H1 (cell line): ENCODE data around the gene PWP1. TPM values are rescaled to one million over a fixed set of nuclear protein-coding genes. Genes with fewer than 3 reads are reported as not detected.

Source experiments
- BCL11A ChIP-seq, 2 experiments: IDR thresholded peaks; one replicate each; pipeline ENCODE4 v1.6.1; 2011; ENCODE audit warnings: low read depth in 2 of 2, low read length in 2 of 2, mild to moderate bottlenecking in 2 of 2
- CHD1 ChIP-seq: IDR thresholded peaks from 2 replicates; pipeline ENCODE4 v1.6.1; 2012; ENCODE audit warnings: low read depth, low read length, improper control_type of control experiment
- CREB1 ChIP-seq: IDR thresholded peaks from 2 replicates; pipeline ENCODE4 v1.6.1; 2012; ENCODE audit warnings: inconsistent platforms
- EGR1 ChIP-seq: IDR thresholded peaks from 2 replicates; pipeline ENCODE4 v1.6.1; 2011; ENCODE audit warnings: low read depth, low read length, borderline replicate concordance
- GABPA ChIP-seq: IDR thresholded peaks from 2 replicates; pipeline ENCODE4 v1.6.1; 2011; ENCODE audit warnings: mild to moderate bottlenecking, low read length, moderate library complexity, borderline replicate concordance; ENCODE audit not compliant: insufficient read depth
- HDAC6 ChIP-seq: IDR thresholded peaks from one replicate; pipeline ENCODE4 v1.7.1; 2012; ENCODE audit warnings: low read depth, mild to moderate bottlenecking, inconsistent platforms, low read length, moderate library complexity
- KDM1A ChIP-seq: fragments of 200-600, 300-600 bp; sonication (generic); IDR thresholded peaks from 2 replicates; pipeline ENCODE4 v1.7.1; 2016; ENCODE audit warnings: mild to moderate bottlenecking, low read length, borderline replicate concordance
- MAFK ChIP-seq: IDR thresholded peaks from 2 replicates; pipeline ENCODE4 v1.6.1; 2012; ENCODE audit warnings: low read depth, mild to moderate bottlenecking, improper control_type of control experiment, low read length
- RBBP5 ChIP-seq: IDR thresholded peaks from 2 replicates; pipeline ENCODE4 v1.7.1; 2012; ENCODE audit warnings: low read depth, mild to moderate bottlenecking, inconsistent platforms, low read length, moderate library complexity, borderline replicate concordance
- SAP30 ChIP-seq: fragments of 300-600 bp; sonication (generic); IDR thresholded peaks from 2 replicates; pipeline ENCODE4 v1.7.1; 2012; ENCODE audit warnings: low read length, moderate library complexity, mild to moderate bottlenecking, inconsistent platforms; ENCODE audit not compliant: insufficient read depth, insufficient replicate concordance
- polyA plus RNA-seq, 7 experiments: library from polyadenylated mRNA; depleted of rRNA in 3 of 7; stranded (reverse) in 5 of 7; unstranded in 2 of 7; fragments of >200 nt in 5 of 7; fragments of 200-250 nt in 2 of 7; gene quantifications; 1 replicate in 5 of 7; 2 replicates in 1 of 7; 4 replicates in 1 of 7; pipeline versions ENCODE4 v1.2.1 to v1.2.3, GENCODE V29; 2011 to 2013; ENCODE audit warnings: missing spikeins in 2 of 7, mixed read lengths in 2 of 7
- total RNA-seq: library from RNA; stranded (reverse); fragmentation: NEBNext Ultra II Directional; extraction: Animal tissue kit (Norgen Biotek cat#: 25700); gene quantifications from 2 replicates; pipeline ENCODE4 v1.2.1, GENCODE V29; 2021
- TF ChIP-seq, protein P1 (sequence below): fragments of 300-600 bp; sonication (generic); IDR thresholded peaks from 2 replicates; pipeline ENCODE4 v1.7.1; 2012; ENCODE audit warnings: low read length, moderate library complexity, mild to moderate bottlenecking, inconsistent platforms; ENCODE audit not compliant: insufficient replicate concordance

PWP1 gene
- total and polyA plus RNA-seq, 2 of the 8 experiments (the other 6 are each of a cell fraction or from before 2014, with no cell fraction given), result 57.8 to 78.5 TPM

DNA sequence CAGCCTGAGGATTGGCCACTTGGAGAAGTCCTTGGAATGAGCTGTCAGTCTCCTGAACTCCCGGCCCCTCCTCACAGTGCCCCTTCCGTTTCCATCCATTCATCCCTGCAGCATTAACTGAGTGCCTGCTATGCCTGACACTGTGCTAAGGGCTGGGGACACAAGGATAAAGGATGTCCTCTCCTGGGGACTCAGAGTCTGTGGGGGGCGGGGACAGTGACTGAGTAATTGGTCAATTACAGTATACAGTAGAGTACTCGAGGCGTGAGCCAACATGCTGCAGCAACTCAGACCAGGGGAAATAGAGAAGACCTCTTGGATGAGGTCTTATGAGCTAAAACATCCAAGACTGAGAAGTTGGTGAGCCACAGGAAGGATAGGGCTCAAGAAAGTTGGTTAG, 43.4 kb upstream of the PWP1 start (continued):
- TF ChIP-seq, protein P1, sequence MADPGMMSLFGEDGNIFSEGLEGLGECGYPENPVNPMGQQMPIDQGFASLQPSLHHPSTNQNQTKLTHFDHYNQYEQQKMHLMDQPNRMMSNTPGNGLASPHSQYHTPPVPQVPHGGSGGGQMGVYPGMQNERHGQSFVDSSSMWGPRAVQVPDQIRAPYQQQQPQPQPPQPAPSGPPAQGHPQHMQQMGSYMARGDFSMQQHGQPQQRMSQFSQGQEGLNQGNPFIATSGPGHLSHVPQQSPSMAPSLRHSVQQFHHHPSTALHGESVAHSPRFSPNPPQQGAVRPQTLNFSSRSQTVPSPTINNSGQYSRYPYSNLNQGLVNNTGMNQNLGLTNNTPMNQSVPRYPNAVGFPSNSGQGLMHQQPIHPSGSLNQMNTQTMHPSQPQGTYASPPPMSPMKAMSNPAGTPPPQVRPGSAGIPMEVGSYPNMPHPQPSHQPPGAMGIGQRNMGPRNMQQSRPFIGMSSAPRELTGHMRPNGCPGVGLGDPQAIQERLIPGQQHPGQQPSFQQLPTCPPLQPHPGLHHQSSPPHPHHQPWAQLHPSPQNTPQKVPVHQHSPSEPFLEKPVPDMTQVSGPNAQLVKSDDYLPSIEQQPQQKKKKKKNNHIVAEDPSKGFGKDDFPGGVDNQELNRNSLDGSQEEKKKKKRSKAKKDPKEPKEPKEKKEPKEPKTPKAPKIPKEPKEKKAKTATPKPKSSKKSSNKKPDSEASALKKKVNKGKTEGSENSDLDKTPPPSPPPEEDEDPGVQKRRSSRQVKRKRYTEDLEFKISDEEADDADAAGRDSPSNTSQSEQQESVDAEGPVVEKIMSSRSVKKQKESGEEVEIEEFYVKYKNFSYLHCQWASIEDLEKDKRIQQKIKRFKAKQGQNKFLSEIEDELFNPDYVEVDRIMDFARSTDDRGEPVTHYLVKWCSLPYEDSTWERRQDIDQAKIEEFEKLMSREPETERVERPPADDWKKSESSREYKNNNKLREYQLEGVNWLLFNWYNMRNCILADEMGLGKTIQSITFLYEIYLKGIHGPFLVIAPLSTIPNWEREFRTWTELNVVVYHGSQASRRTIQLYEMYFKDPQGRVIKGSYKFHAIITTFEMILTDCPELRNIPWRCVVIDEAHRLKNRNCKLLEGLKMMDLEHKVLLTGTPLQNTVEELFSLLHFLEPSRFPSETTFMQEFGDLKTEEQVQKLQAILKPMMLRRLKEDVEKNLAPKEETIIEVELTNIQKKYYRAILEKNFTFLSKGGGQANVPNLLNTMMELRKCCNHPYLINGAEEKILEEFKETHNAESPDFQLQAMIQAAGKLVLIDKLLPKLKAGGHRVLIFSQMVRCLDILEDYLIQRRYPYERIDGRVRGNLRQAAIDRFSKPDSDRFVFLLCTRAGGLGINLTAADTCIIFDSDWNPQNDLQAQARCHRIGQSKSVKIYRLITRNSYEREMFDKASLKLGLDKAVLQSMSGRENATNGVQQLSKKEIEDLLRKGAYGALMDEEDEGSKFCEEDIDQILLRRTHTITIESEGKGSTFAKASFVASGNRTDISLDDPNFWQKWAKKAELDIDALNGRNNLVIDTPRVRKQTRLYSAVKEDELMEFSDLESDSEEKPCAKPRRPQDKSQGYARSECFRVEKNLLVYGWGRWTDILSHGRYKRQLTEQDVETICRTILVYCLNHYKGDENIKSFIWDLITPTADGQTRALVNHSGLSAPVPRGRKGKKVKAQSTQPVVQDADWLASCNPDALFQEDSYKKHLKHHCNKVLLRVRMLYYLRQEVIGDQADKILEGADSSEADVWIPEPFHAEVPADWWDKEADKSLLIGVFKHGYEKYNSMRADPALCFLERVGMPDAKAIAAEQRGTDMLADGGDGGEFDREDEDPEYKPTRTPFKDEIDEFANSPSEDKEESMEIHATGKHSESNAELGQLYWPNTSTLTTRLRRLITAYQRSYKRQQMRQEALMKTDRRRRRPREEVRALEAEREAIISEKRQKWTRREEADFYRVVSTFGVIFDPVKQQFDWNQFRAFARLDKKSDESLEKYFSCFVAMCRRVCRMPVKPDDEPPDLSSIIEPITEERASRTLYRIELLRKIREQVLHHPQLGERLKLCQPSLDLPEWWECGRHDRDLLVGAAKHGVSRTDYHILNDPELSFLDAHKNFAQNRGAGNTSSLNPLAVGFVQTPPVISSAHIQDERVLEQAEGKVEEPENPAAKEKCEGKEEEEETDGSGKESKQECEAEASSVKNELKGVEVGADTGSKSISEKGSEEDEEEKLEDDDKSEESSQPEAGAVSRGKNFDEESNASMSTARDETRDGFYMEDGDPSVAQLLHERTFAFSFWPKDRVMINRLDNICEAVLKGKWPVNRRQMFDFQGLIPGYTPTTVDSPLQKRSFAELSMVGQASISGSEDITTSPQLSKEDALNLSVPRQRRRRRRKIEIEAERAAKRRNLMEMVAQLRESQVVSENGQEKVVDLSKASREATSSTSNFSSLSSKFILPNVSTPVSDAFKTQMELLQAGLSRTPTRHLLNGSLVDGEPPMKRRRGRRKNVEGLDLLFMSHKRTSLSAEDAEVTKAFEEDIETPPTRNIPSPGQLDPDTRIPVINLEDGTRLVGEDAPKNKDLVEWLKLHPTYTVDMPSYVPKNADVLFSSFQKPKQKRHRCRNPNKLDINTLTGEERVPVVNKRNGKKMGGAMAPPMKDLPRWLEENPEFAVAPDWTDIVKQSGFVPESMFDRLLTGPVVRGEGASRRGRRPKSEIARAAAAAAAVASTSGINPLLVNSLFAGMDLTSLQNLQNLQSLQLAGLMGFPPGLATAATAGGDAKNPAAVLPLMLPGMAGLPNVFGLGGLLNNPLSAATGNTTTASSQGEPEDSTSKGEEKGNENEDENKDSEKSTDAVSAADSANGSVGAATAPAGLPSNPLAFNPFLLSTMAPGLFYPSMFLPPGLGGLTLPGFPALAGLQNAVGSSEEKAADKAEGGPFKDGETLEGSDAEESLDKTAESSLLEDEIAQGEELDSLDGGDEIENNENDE, result no peak
- TF ChIP-seq MAFK, result no peak
- TF ChIP-seq RBBP5, result no peak
- no peak for TF ChIP-seq EGR1
- no peak for TF ChIP-seq SAP30
- no peak for TF ChIP-seq BCL11A (IDR thresholded peaks at IDR 0.05; ENCODE audit: low read depth in 2 of 2, low read length in 2 of 2)
- TF ChIP-seq CHD1, result no peak
- no peak for TF ChIP-seq CREB1
- TF ChIP-seq HDAC6, result no peak
- TF ChIP-seq GABPA, result no peak
- TF ChIP-seq KDM1A, result no peak
